H9 (cell line): Measurements from ENCODE around the gene COL23A1. TPM values are rescaled to one million over a fixed set of nuclear protein-coding genes. Genes with fewer than 3 reads are reported as not detected.
A peak's percentile ranks its signal among the peaks of the same experiment; 100 is the strongest.

ENCODE experiments used
- DNase-seq: peaks from one replicate; pipeline ENCODE4 v3.0.0-alpha.2; 2017
- H2AFZ ChIP-seq: one replicate; pipeline ENCODE4 v1.6.1; 2013; ENCODE audit warnings: mild to moderate bottlenecking, low read length, control low read depth, moderate library complexity
- H2AK5ac ChIP-seq: 2 replicates; pipeline ENCODE4 v1.6.1; 2013; ENCODE audit warnings: low read length, control low read depth, mixed read lengths; ENCODE audit not compliant: insufficient read length
- H2BK120ac ChIP-seq: one replicate; pipeline ENCODE4 v1.6.1; 2013; ENCODE audit warnings: low read depth, mild to moderate bottlenecking, low read length, control low read depth, inconsistent platforms; ENCODE audit not compliant: poor library complexity, severe bottlenecking
- H2BK12ac ChIP-seq: 2 replicates; pipeline ENCODE4 v1.6.1; 2013; ENCODE audit warnings: low read length, control low read depth, mixed read lengths, low read depth; ENCODE audit not compliant: insufficient read length
- H2BK15ac ChIP-seq: 2 replicates; pipeline ENCODE4 v1.6.1; 2013; ENCODE audit warnings: low read depth, low read length, control low read depth
- H2BK20ac ChIP-seq: one replicate; pipeline ENCODE4 v1.6.1; 2013; ENCODE audit warnings: low read depth, mild to moderate bottlenecking, low read length, control low read depth, inconsistent platforms; ENCODE audit not compliant: poor library complexity, severe bottlenecking
- H2BK5ac ChIP-seq: 2 replicates; pipeline ENCODE4 v1.6.1; 2013; ENCODE audit warnings: low read length, control low read depth, mixed read lengths; ENCODE audit not compliant: insufficient read length
- H3K14ac ChIP-seq: 2 replicates; pipeline ENCODE4 v1.6.1; 2013; ENCODE audit warnings: low read length, control low read depth; ENCODE audit not compliant: insufficient read depth
- H3K18ac ChIP-seq: 2 replicates; pipeline ENCODE4 v1.6.1; 2013; ENCODE audit warnings: low read depth, mild to moderate bottlenecking, mixed read lengths, low read length, control low read depth; ENCODE audit not compliant: insufficient read length
- H3K23ac ChIP-seq: 2 replicates; pipeline ENCODE4 v1.6.1; 2013; ENCODE audit warnings: low read length, control low read depth, mixed read lengths, low read depth; ENCODE audit not compliant: insufficient read length
- H3K23me2 ChIP-seq: 2 replicates; pipeline ENCODE4 v1.6.1; 2013; ENCODE audit warnings: low read depth, mild to moderate bottlenecking, mixed read lengths, low read length, control low read depth; ENCODE audit not compliant: insufficient read length, poor library complexity, severe bottlenecking
- H3K27ac ChIP-seq: 2 replicates; pipeline ENCODE4 v1.5.1; 2013; ENCODE audit warnings: low read length, control low read depth, mixed read lengths, low read depth; ENCODE audit not compliant: insufficient read length
- H3K27me3 ChIP-seq: 2 replicates; pipeline ENCODE4 v1.6.1; 2013; ENCODE audit warnings: low read length, control low read depth, inconsistent platforms; ENCODE audit not compliant: insufficient read depth
- H3K4ac ChIP-seq: 2 replicates; pipeline ENCODE4 v1.6.1; 2013; ENCODE audit warnings: low read depth, mild to moderate bottlenecking, control low read depth, inconsistent platforms, low read length, moderate library complexity
- H3K4me1 ChIP-seq: 2 replicates; pipeline ENCODE4 v1.6.1; 2013; ENCODE audit warnings: low read length, control low read depth, inconsistent platforms; ENCODE audit not compliant: insufficient read depth
- H3K4me2 ChIP-seq: 2 replicates; pipeline ENCODE4 v1.6.1; 2013; ENCODE audit warnings: low read length, control low read depth, mixed read lengths; ENCODE audit not compliant: insufficient read length, insufficient read depth
- H3K56ac ChIP-seq: 2 replicates; pipeline ENCODE4 v1.6.1; 2013; ENCODE audit warnings: low read depth, mild to moderate bottlenecking, mixed read lengths, low read length, control low read depth; ENCODE audit not compliant: insufficient read length
- H3K79me1 ChIP-seq: 2 replicates; pipeline ENCODE4 v1.6.1; 2013; ENCODE audit warnings: low read depth, mild to moderate bottlenecking, moderate library complexity, low read length, control low read depth, inconsistent platforms; ENCODE audit not compliant: insufficient read depth, poor library complexity, severe bottlenecking
- H3K79me2 ChIP-seq: 2 replicates; pipeline ENCODE4 v1.6.1; 2013; ENCODE audit warnings: low read length, control low read depth, inconsistent platforms; ENCODE audit not compliant: insufficient read depth
- H3K9ac ChIP-seq: 2 replicates; pipeline ENCODE4 v1.6.1; 2013; ENCODE audit warnings: low read length, control low read depth, mixed read lengths; ENCODE audit not compliant: insufficient read length; ENCODE audit errors: extremely low read depth
- H3K9me3 ChIP-seq: one replicate; pipeline ENCODE4 v1.6.1; 2013; ENCODE audit warnings: low read depth, low read length, inconsistent platforms; ENCODE audit not compliant: control insufficient read depth
- H3T11ph ChIP-seq: one replicate; pipeline ENCODE4 v1.6.1; 2013; ENCODE audit warnings: mild to moderate bottlenecking, low read length, control low read depth, inconsistent platforms
- H4K20me1 ChIP-seq: one replicate; pipeline ENCODE4 v1.6.1; 2013; ENCODE audit not compliant: control insufficient read depth, insufficient read length, insufficient read depth
- H4K5ac ChIP-seq: 2 replicates; pipeline ENCODE4 v1.6.1; 2013; ENCODE audit warnings: low read depth, mild to moderate bottlenecking, mixed read lengths, low read length, control low read depth; ENCODE audit not compliant: insufficient read length
- H4K8ac ChIP-seq: replicated peaks from 2 replicates; pipeline ENCODE4 v1.6.1; 2013; ENCODE audit warnings: low read length, control low read depth, mixed read lengths, low read depth; ENCODE audit not compliant: insufficient read length
- H4K91ac ChIP-seq: 2 replicates; pipeline ENCODE4 v1.6.1; 2013; ENCODE audit warnings: low read depth, mild to moderate bottlenecking, moderate library complexity, mixed read lengths, low read length, control low read depth; ENCODE audit not compliant: insufficient read length
- H3K27ac Mint-ChIP-seq, 3 experiments: 2 replicates in 2 of 3; 3 replicates in 1 of 3; pipeline ENCODE4 v1.8.0; 2020 to 2021; ENCODE audit warnings: mixed read lengths in 3 of 3, mild to moderate bottlenecking in 1 of 3, moderate library complexity in 1 of 3
- H3K27me3 Mint-ChIP-seq: 2 replicates; pipeline ENCODE4 v1.8.0; 2021; ENCODE audit warnings: low read depth, mild to moderate bottlenecking, moderate library complexity, mixed read lengths
- H3K36me3 Mint-ChIP-seq, 3 experiments: 2 replicates in 2 of 3; 3 replicates in 1 of 3; pipeline ENCODE4 v1.8.0; 2020 to 2021; ENCODE audit warnings: low read depth in 3 of 3, mixed read lengths in 3 of 3; ENCODE audit not compliant: insufficient read depth in 1 of 3
- H3K4me1 Mint-ChIP-seq, 2 experiments: 2 replicates each; pipeline ENCODE4 v1.8.0; 2020; ENCODE audit warnings: mixed read lengths in 2 of 2
- H3K4me3 Mint-ChIP-seq, 2 experiments: 2 replicates in 1 of 2; 3 replicates in 1 of 2; pipeline ENCODE4 v1.8.0; 2020 to 2021; ENCODE audit warnings: mild to moderate bottlenecking in 2 of 2, mixed read lengths in 2 of 2, moderate library complexity in 1 of 2
- H3K9me3 Mint-ChIP-seq, 2 experiments: 2 replicates in 1 of 2; 3 replicates in 1 of 2; pipeline ENCODE4 v1.8.0; 2020; ENCODE audit warnings: mild to moderate bottlenecking in 2 of 2, mixed read lengths in 2 of 2, moderate library complexity in 1 of 2
- WGBS: extraction: QIAGEN DNeasy Blood & Tissue Kit; methylation state at CpG from one replicate; pipeline ENCODE4 v1.1.7; 2013; ENCODE audit warnings: missing lambda C conversion rate, low lambda C conversion rate, mixed read lengths; ENCODE audit not compliant: insufficient read length; ENCODE audit errors: extremely low coverage; 5-methylcytosine and 5-hydroxymethylcytosine counted together
- total RNA-seq: library from RNA; stranded (reverse); gene quantifications from 2 replicates; pipeline ENCODE4 v1.2.1, GENCODE V29; 2021
- TF ChIP-seq, protein P1 (sequence below): fragments of 200-600 bp; sonication (generic); conservative IDR thresholded peaks from 3 replicates; pipeline ENCODE4 v1.8.0; 2021; ENCODE audit warnings: antibody characterized with exemption, mild to moderate bottlenecking

Gene COL23A1
- total RNA-seq, 1 experiment from 2014 or later: 2.6 TPM

DNA sequence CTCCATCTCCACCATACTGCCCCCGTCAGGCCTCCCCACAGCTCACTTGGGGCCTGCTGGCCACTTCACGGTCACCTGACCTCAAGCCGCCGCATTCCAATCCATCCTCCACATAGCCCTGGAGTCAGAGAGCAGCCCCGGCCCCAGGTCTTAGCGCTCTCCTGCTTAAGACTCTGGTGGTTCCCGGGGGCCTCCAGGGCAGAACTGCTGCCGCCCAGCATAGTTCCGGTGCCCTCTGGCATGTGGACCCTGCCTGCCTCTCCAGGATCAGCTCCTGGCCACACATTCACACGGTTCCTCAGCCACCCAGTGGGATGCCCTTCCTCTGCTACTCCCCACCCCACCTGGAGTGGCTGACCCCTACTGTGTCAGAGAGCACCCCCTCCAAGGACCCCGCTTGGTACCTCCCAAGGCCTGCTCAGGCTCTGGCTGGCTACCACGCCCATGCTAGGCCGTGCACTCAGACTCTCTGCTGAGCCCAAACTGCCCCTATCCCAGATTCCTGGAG, 366.3 kb downstream of the COL23A1 start:
- H3K27me3 ChIP-seq: no peaks in the 10 kb centered on the region
- peak; percentile 84 for DNase-seq
- TF ChIP-seq, protein P1, sequence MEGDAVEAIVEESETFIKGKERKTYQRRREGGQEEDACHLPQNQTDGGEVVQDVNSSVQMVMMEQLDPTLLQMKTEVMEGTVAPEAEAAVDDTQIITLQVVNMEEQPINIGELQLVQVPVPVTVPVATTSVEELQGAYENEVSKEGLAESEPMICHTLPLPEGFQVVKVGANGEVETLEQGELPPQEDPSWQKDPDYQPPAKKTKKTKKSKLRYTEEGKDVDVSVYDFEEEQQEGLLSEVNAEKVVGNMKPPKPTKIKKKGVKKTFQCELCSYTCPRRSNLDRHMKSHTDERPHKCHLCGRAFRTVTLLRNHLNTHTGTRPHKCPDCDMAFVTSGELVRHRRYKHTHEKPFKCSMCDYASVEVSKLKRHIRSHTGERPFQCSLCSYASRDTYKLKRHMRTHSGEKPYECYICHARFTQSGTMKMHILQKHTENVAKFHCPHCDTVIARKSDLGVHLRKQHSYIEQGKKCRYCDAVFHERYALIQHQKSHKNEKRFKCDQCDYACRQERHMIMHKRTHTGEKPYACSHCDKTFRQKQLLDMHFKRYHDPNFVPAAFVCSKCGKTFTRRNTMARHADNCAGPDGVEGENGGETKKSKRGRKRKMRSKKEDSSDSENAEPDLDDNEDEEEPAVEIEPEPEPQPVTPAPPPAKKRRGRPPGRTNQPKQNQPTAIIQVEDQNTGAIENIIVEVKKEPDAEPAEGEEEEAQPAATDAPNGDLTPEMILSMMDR: no peak
- no peak overlapping the region for H2AK5ac ChIP-seq
- no peak overlapping the region for H2BK15ac ChIP-seq
- no peaks in the 10 kb centered on the region for H3K79me2 ChIP-seq
- no peak overlapping the region for H2AFZ ChIP-seq
- no peak overlapping the region for H4K5ac ChIP-seq
- no peaks in the 10 kb centered on the region for H3K23me2 ChIP-seq
- WGBS: no CpG with 5 or more reads among the region's 13 CpGs
- no peak overlapping the region for H4K8ac ChIP-seq
- no peak overlapping the region for H3K14ac ChIP-seq
- H3K79me1 ChIP-seq: no peaks in the 10 kb centered on the region
- no peaks in the 10 kb centered on the region for H3K9me3 ChIP-seq
- no peak overlapping the region for H3K23ac ChIP-seq
- peaks cover 17% of the 10 kb centered on the region in 2 experiments for H3K4me1 Mint-ChIP-seq
- no peak overlapping the region for H4K91ac ChIP-seq
- H3K27me3 Mint-ChIP-seq: no peaks in the 10 kb centered on the region
- no peak overlapping the region for H2BK12ac ChIP-seq
- H3K27ac Mint-ChIP-seq: peak overlapping the region; percentile 60 to 84 (median 64); a peak in 5 of 7 replicates
- no peak overlapping the region for H3K4ac ChIP-seq
- no peak overlapping the region for H3K4me3 Mint-ChIP-seq
- H4K20me1 ChIP-seq: peaks cover 3% of the 10 kb centered on the region
- no peak overlapping the region for H3K18ac ChIP-seq
- H3K9me3 Mint-ChIP-seq: no peaks in the 10 kb centered on the region; a peak in 1 of 5 replicates
- no peak overlapping the region for H3T11ph ChIP-seq
- H3K56ac ChIP-seq: no peak overlapping the region
- peaks cover 2% of the 10 kb centered on the region; the same call in 1 of the 2 replicates for H3K4me1 ChIP-seq
- H2BK120ac ChIP-seq: no peak overlapping the region
- H3K9ac ChIP-seq: no peak overlapping the region
- peaks cover 42 to 78% (median 59%) of the 10 kb centered on the region in 3 experiments; a peak in 6 of 7 replicates for H3K36me3 Mint-ChIP-seq
- no peak overlapping the region for H3K4me2 ChIP-seq
- H2BK5ac ChIP-seq: no peak overlapping the region
- no peak overlapping the region for H3K27ac ChIP-seq
- no peak overlapping the region for H2BK20ac ChIP-seq
